ENCODE results near the gene MILR1.
"Not testable (repeated sequence)": the region's sequence is repeated elsewhere in the genome, so short reads cannot be mapped to it uniquely, and the experiment has no call there.

The MILR1 gene

GRCh38 chr17:64472564-64472963 lies 23.6 kb downstream of the MILR1 start:
- DNase-seq: no peak

- no peak for DNase-seq
Measured at GRCh38 chr17:64477849-64478248, 28.9 kb downstream of the MILR1 start.

GRCh38 chr17:64480951-64481350 lies 32.0 kb downstream of the MILR1 start:
- DNase-seq: no peak

GRCh38 chr17:64484380-64484779 lies 35.5 kb downstream of the MILR1 start:
- DNase-seq: no peak

- DNase-seq: no peak
Measured at GRCh38 chr17:64488301-64488700, 39.4 kb downstream of the MILR1 start.

GRCh38 chr17:64491034-64491860 lies 42.3 kb downstream of the MILR1 start:
- DNase-seq: no peak

- no peak for DNase-seq
Measured at GRCh38 chr17:64491994-64492393, 43.1 kb downstream of the MILR1 start.

GRCh38 chr17:64492481-64493109 lies 43.7 kb downstream of the MILR1 start:
- DNase-seq: peak in 1 of 2 experiments; percentile 29

GRCh38 chr17:64494121-64494520 lies 45.2 kb downstream of the MILR1 start:
- no peak for DNase-seq

GRCh38 chr17:64495300-64495699 lies 46.4 kb downstream of the MILR1 start:
- not testable (repeated sequence) for DNase-seq

GRCh38 chr17:64496348-64496785 lies 47.5 kb downstream of the MILR1 start:
- no peak for DNase-seq

GRCh38 chr17:64496786-64497564 lies 48.1 kb downstream of the MILR1 start, which contains the start of gene POLG2:
TSS of gene POLG2 (minus strand) at chr17:64497054. CDS start at chr17:64496968, 86 bp downstream.
- peak; percentile 74 to 93 for DNase-seq

GRCh38 chr17:64497565-64498035 lies 48.7 kb downstream of the MILR1 start:
- DNase-seq: no peak

GRCh38 chr17:64498308-64499203 lies 49.6 kb downstream of the MILR1 start:
- DNase-seq: peak; percentile 38 to 45

- DNase-seq: no peak
Measured at GRCh38 chr17:64499805-64500486, 51.0 kb downstream of the MILR1 start.

- DNase-seq: no peak
Measured at GRCh38 chr17:64500487-64500859, 51.6 kb downstream of the MILR1 start.

GRCh38 chr17:64500862-64501765 lies 52.2 kb downstream of the MILR1 start:
- no peak for DNase-seq

GRCh38 chr17:64502021-64502420 lies 53.1 kb downstream of the MILR1 start:
- no peak for DNase-seq

GRCh38 chr17:64502809-64503208 lies 53.9 kb downstream of the MILR1 start:
- DNase-seq: no peak

GRCh38 chr17:64503341-64503740 lies 54.4 kb downstream of the MILR1 start:
- no peak for DNase-seq

Measured in NCI-H446 (cell line).